Mesothelial cell of epicardium (in vitro differentiated cells): ENCODE measurements around the gene TNFRSF1B. TPM values are rescaled to one million over a fixed set of nuclear protein-coding genes. Genes with fewer than 3 reads are reported as not detected.

ENCODE experiments used
- DNase-seq, 2 experiments: peaks; one replicate each; pipeline ENCODE4 v3.0.0; 2021; ENCODE audit warnings: low spot score in 2 of 2; ENCODE audit not compliant: unreplicated experiment in 2 of 2
- H3K27ac Mint-ChIP-seq: 2 replicates; pipeline ENCODE4 v1.8.0; 2021; ENCODE audit warnings: mixed read lengths
- H3K27me3 Mint-ChIP-seq: 2 replicates; pipeline ENCODE4 v1.8.0; 2021; ENCODE audit warnings: low read depth, mixed read lengths
- H3K36me3 Mint-ChIP-seq: 2 replicates; pipeline ENCODE4 v1.8.0; 2021; ENCODE audit warnings: mixed read lengths
- H3K4me1 Mint-ChIP-seq: 2 replicates; pipeline ENCODE4 v1.8.0; 2021; ENCODE audit warnings: mixed read lengths
- H3K4me3 Mint-ChIP-seq: 2 replicates; pipeline ENCODE4 v1.8.0; 2021; ENCODE audit warnings: mild to moderate bottlenecking, moderate library complexity, mixed read lengths
- H3K9me3 Mint-ChIP-seq: 2 replicates; pipeline ENCODE4 v1.8.0; 2021; ENCODE audit warnings: mixed read lengths
- total RNA-seq: library from RNA; stranded (reverse); gene quantifications from 3 replicates; pipeline ENCODE4 v1.2.1, GENCODE V29; 2021
- TF ChIP-seq, protein P1 (sequence below): fragments of 200-600 bp; sonication (generic); IDR thresholded peaks from one replicate; pipeline ENCODE4 v1.5.0; 2021; ENCODE audit warnings: antibody characterized with exemption; ENCODE audit not compliant: unreplicated experiment

Gene TNFRSF1B
- total RNA-seq, 1 donor from 2014 or later = 2.9 TPM

DNA sequence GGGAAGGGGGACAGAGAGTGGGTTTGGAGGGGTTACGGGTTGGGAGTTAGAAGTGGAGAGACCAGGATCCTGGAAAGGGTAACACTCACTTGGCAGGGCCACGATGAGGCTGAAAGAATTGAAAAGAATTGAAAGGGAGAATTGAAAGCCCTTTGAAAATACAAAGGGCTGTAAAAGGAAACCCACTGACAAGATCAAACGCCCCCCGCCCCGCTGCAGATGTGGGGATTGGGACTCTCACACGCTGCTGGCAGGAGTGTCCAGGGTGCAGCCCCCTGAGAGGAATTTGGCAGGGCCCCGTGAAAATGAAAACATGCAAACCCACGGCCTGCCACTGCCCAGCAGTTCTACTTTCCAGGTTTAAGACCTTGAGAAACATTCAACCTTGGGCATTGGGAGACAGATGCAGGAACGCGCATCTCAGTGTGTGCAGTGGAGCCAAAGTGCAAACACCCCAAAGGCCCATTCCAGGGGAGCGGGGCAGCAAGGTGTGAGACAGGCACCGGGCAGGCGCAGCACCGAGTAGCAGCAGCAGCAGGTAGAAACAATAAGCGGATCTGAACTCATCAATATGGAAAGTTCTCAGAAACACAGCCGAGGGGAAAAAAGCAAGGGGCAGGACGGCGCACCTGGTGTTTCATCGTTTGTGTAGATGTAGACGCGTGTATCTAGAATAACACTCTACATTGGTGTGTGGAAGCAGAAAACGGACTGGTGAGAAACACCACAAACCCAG, 8.3 kb upstream of the TNFRSF1B start:
- no peak overlapping the region for H3K27ac Mint-ChIP-seq
- no peaks in the 10 kb centered on the region for H3K36me3 Mint-ChIP-seq
- no peaks in the 10 kb centered on the region for H3K9me3 Mint-ChIP-seq
- TF ChIP-seq, protein P1, sequence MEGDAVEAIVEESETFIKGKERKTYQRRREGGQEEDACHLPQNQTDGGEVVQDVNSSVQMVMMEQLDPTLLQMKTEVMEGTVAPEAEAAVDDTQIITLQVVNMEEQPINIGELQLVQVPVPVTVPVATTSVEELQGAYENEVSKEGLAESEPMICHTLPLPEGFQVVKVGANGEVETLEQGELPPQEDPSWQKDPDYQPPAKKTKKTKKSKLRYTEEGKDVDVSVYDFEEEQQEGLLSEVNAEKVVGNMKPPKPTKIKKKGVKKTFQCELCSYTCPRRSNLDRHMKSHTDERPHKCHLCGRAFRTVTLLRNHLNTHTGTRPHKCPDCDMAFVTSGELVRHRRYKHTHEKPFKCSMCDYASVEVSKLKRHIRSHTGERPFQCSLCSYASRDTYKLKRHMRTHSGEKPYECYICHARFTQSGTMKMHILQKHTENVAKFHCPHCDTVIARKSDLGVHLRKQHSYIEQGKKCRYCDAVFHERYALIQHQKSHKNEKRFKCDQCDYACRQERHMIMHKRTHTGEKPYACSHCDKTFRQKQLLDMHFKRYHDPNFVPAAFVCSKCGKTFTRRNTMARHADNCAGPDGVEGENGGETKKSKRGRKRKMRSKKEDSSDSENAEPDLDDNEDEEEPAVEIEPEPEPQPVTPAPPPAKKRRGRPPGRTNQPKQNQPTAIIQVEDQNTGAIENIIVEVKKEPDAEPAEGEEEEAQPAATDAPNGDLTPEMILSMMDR = no peak
- no peaks in the 10 kb centered on the region for H3K27me3 Mint-ChIP-seq
- DNase-seq = no peak
- H3K4me3 Mint-ChIP-seq = no peak overlapping the region
- H3K4me1 Mint-ChIP-seq = peaks cover 13% of the 10 kb centered on the region

DNA sequence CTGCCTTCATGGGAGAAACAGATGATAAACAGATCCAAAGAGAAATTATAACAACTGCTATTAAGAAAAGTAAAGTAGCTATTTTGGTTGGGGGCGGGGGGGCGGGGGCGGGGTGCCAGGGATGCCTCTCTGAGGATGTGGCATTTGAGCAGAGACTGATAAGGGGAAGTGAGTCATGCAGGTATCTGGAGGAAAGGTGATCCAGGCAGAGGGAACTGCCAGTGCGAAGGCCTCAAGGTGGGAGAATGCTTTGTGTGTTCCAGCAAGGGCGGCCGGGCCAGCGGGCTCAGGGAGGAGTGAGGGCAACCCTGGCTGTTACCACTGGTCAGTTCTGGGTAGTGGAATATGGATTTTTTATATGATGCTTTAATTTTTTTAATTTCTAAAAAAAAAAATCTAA, 7.0 kb upstream of the TNFRSF1B start:
- Mint-ChIP-seq H3K4me1 (peaks cover 13% of the 10 kb centered on the region), H3K27ac (no peak overlapping the region), H3K36me3 (no peaks in the 10 kb centered on the region), H3K4me3 (no peak overlapping the region), H3K9me3 (no peaks in the 10 kb centered on the region), H3K27me3 (peaks cover 9% of the 10 kb centered on the region)
- TF ChIP-seq, protein P1 = no peak
- DNase-seq = no peak

DNA sequence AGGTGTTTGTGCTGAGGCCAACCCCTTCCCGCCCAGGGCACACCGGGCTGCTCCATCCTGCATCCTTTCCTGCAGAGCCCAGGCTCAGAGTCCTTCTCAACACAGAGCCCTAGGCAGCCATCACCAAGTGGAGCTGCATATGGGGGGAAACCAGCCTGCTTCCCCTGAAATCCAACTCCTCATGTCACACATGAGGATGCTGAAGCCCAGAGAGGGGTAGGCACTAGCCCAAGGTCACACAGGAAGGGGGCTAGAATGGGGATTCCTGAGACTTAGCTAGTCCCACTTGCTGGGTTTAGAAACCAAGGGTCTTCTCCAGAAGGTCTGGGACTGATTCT, 5.5 kb upstream of the TNFRSF1B start:
- no peak overlapping the region for H3K27ac Mint-ChIP-seq
- no peaks in the 10 kb centered on the region for H3K36me3 Mint-ChIP-seq
- no peak for DNase-seq
- TF ChIP-seq, protein P1 = no peak
- H3K27me3 Mint-ChIP-seq = peaks cover 19% of the 10 kb centered on the region
- H3K4me1 Mint-ChIP-seq = peaks cover 16% of the 10 kb centered on the region
- H3K4me3 Mint-ChIP-seq = no peak overlapping the region
- no peaks in the 10 kb centered on the region for H3K9me3 Mint-ChIP-seq

DNA sequence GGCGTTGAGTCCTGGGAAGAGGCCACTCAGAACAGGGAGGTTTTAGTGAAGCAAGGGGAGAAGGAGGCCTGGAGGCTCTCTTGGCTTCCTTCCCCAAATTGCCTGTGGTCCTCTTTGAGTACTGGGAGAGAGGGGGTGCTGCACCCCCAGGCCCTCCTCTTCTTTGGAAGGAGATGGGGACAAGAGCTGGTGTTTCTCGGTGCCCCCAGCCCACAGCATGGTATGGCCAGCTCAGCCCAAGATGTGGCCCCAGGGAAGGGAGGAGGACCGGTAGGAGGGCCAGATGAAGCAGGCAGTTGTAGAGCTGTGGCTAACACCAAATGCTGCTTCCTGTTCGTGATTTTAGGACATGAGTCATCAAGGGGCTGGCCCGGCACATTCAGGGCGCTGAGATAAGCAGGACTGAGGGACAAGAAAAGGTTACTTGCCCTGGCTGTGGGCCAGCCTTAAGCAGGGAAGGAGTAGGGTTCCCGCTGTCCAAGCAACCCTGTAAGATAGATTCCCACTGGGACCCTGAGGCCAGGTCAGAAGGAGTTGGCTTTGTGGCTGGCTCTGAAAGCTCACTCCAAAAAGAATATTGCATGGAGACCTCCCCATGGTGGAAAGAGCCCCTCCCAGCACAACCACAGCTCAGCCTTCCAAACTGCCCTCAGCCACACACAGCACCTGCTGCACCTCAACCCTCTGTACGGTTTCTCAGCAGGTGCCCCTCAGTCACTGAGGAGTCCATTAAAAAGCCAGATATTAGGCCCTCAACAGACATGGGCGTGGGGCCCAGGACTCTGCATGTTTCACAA, 4.9 kb upstream of the TNFRSF1B start:
- Mint-ChIP-seq H3K4me3 (no peak overlapping the region), H3K36me3 (no peaks in the 10 kb centered on the region), H3K27me3 (peaks cover 23% of the 10 kb centered on the region), H3K27ac (no peak overlapping the region), H3K4me1 (peaks cover 18% of the 10 kb centered on the region), H3K9me3 (no peaks in the 10 kb centered on the region)
- TF ChIP-seq, protein P1 = no peak
- no peak for DNase-seq

DNA sequence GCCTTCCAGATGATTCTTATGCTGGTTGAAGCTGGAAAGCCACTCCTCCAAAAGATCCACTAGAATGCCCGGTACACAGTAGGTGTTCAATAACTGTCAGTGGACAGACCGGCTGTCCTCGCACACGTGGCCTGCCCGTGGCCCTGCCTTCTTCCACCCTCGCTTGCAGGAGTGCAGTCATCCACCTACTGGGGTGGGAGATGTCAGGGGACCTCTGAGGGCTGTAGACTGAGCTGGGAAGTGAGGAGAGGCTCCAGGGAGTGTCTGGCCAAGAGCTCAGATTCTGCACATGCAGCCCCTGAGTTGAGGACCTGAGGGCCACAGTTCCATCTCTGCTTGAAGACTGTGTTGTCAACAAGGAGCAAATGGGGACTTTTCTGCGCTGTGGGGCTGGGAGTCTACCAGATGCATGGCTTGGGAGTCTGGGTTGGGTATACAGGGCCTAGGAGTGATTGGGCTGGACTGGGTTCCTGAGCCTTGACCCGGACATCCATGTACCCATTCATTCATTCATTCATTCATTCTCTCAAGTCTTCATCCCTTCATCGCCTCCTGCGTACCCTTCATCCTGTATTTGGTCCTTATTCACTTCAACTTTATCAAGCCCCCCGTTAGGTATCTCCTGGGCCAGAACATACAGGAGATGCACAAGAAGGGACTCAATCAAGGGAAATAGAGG, 4.2 kb upstream of the TNFRSF1B start:
- TF ChIP-seq, protein P1 = no peak
- Mint-ChIP-seq H3K27me3 (peaks cover 26% of the 10 kb centered on the region), H3K36me3 (no peaks in the 10 kb centered on the region), H3K4me3 (no peak overlapping the region), H3K4me1 (peaks cover 17% of the 10 kb centered on the region), H3K9me3 (no peaks in the 10 kb centered on the region), H3K27ac (no peak overlapping the region)
- no peak for DNase-seq
